GM23248 (cell line): ENCODE data around the gene SCAPER.

Experiments
- EZH2 ChIP-seq: fragments of 200-600 bp; sonication (generic); IDR thresholded peaks from 2 replicates; pipeline ENCODE4 v1.6.1; 2018; ENCODE audit warnings: antibody characterized with exemption, mild to moderate bottlenecking; ENCODE audit not compliant: insufficient read depth, poor library complexity, severe bottlenecking
- EZH2phosphoT487 ChIP-seq: fragments of 200-600 bp; sonication (generic); IDR thresholded peaks from 2 replicates; pipeline ENCODE4 v1.6.1; 2018; ENCODE audit warnings: antibody characterized with exemption, moderate library complexity, mild to moderate bottlenecking, low read depth; ENCODE audit not compliant: insufficient read depth

DNA sequence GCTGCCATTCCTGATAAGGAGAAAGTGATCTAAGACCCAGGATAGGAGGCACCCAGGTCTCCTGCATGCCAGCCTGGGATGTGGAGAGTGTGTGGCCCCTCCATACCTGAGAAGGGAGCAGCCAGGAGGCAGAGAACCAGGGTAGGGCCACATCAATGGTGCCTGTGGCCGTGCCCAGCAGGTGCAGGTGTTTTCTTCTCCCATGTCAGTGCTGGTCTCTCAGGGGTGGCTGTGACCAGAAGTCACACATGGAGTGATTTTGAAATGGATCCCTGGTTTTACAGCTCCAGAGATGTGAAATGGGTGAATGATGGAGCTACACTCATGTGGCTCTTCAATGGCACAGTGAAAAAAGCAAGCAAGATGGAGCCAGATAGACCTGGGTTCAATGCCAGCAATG, 571.8 kb downstream of the SCAPER start:
- TF ChIP-seq EZH2 = no peak
- TF ChIP-seq EZH2phosphoT487 = no peak
